Keratinocyte (primary cell): ENCODE data around the gene USP9X. TPM values are rescaled to one million over a fixed set of nuclear protein-coding genes. Genes with fewer than 3 reads are reported as not detected.
A peak's percentile ranks its signal among the peaks of the same experiment; 100 is the strongest.

ENCODE experiments used
- DNase-seq: peaks from one replicate; pipeline ENCODE4 v3.0.0-alpha.2; 2011; ENCODE audit warnings: low read depth, missing footprints, low spot score
- FAIRE-seq: peaks from 2 replicates; lab custom pipeline; 2011; peaks lifted over from hg19 to GRCh38; lab: Jason Lieb, UNC
- H2AFZ ChIP-seq: 2 replicates; pipeline ENCODE4 v1.6.0; 2012; ENCODE audit warnings: low read length, control low read depth, inconsistent platforms; ENCODE audit not compliant: control insufficient read depth
- H3K27ac ChIP-seq: 2 replicates; pipeline ENCODE4 v1.5.1; 2011; ENCODE audit warnings: low read length; ENCODE audit not compliant: control insufficient read depth, insufficient read depth
- H3K27me3 ChIP-seq: 3 replicates; pipeline ENCODE4 v1.6.0; 2011; ENCODE audit warnings: low read length; ENCODE audit not compliant: control insufficient read depth, insufficient read depth; ENCODE audit errors: extremely low read depth
- H3K36me3 ChIP-seq, 2 experiments: 2 replicates in 1 of 2; 3 replicates in 1 of 2; pipeline ENCODE4 v1.5.1; 2011; ENCODE audit warnings: low read length in 2 of 2, mild to moderate bottlenecking in 1 of 2; ENCODE audit not compliant: control insufficient read depth in 2 of 2, insufficient read depth in 2 of 2; ENCODE audit errors: extremely low read depth in 1 of 2
- H3K4me1 ChIP-seq: 3 replicates; pipeline ENCODE4 v1.5.1; 2011; ENCODE audit warnings: low read length; ENCODE audit not compliant: control insufficient read depth, insufficient read depth; ENCODE audit errors: extremely low read depth
- H3K4me2 ChIP-seq: 3 replicates; pipeline ENCODE4 v1.6.0; 2011; ENCODE audit warnings: low read depth, low read length; ENCODE audit not compliant: control insufficient read depth, insufficient read depth; ENCODE audit errors: extremely low read depth
- H3K4me3 ChIP-seq, 3 experiments: fragments of 200-600 bp in 1 of 3; sonication (generic) in 1 of 3; 2 replicates in 2 of 3; 3 replicates in 1 of 3; pipeline ENCODE4 v1.5.1; 2011 to 2016; ENCODE audit warnings: low read length in 3 of 3, mild to moderate bottlenecking in 3 of 3, control low read depth in 2 of 3, inconsistent platforms in 1 of 3, low read depth in 1 of 3, mixed read lengths in 1 of 3, mixed run types in 1 of 3, moderate library complexity in 1 of 3; ENCODE audit not compliant: control insufficient read depth in 2 of 3, insufficient read depth in 2 of 3; ENCODE audit errors: extremely low read depth in 1 of 3
- H3K79me2 ChIP-seq: 2 replicates; pipeline ENCODE4 v1.6.0; 2012; ENCODE audit warnings: low read length; ENCODE audit not compliant: control insufficient read depth, insufficient read depth
- H3K9ac ChIP-seq: 3 replicates; pipeline ENCODE4 v1.6.0; 2011; ENCODE audit warnings: low read length; ENCODE audit not compliant: control insufficient read depth, insufficient read depth; ENCODE audit errors: extremely low read depth
- H3K9me1 ChIP-seq: 3 replicates; pipeline ENCODE4 v1.6.0; 2011; ENCODE audit warnings: low read length; ENCODE audit not compliant: control insufficient read depth, insufficient read depth; ENCODE audit errors: extremely low read depth
- H3K9me3 ChIP-seq: 2 replicates; pipeline ENCODE4 v1.5.1; 2012; ENCODE audit warnings: low read depth, low read length; ENCODE audit not compliant: control insufficient read depth
- H4K20me1 ChIP-seq: 3 replicates; pipeline ENCODE4 v1.6.0; 2011; ENCODE audit warnings: low read length; ENCODE audit not compliant: control insufficient read depth, insufficient read depth; ENCODE audit errors: extremely low read depth
- CTCF ChIP-seq, 3 experiments: IDR thresholded peaks in 1 of 3; conservative IDR thresholded peaks in 1 of 3; optimal IDR thresholded peaks in 1 of 3; 2 replicates in 2 of 3; 3 replicates in 1 of 3; pipeline versions ENCODE3 to v1.5.1; 2011; ENCODE audit warnings: low read length in 3 of 3, mild to moderate bottlenecking in 3 of 3, moderate library complexity in 2 of 3, control low read depth in 1 of 3, inconsistent platforms in 1 of 3; ENCODE audit not compliant: insufficient read depth in 2 of 3; ENCODE audit errors: extremely low read depth in 1 of 3
- EZH2 ChIP-seq: IDR thresholded peaks from one replicate; pipeline ENCODE4 v1.6.1; 2012; ENCODE audit warnings: inconsistent platforms, mild to moderate bottlenecking, low read length, moderate library complexity
- dilution Hi-C: fragments of 300-500 bp; cut with MboI; formaldehyde crosslinking; loops from one replicate; pipeline ENCODE4 v1.7.0; 2020; ENCODE audit warnings: low sequenced_read_pairs; ENCODE audit not compliant: extremely low pct_ligation_motif_present
- polyA plus RNA-seq, 5 experiments: library from polyadenylated mRNA; depleted of rRNA in 3 of 5; stranded (reverse) in 3 of 5; stranded (forward) in 1 of 5; unstranded in 1 of 5; fragments of >200 nt; gene quantifications; 1 replicate in 1 of 5; 2 replicates in 3 of 5; 3 replicates in 1 of 5; pipeline versions ENCODE4 v1.2.1 to v1.2.3, GENCODE V29; 2011 to 2012; ENCODE audit warnings: missing spikeins in 2 of 5, low read depth in 1 of 5, low replicate concordance in 1 of 5

The USP9X gene
- polyA plus RNA-seq, 1 donor (not counting 4 experiments of a cell fraction or from before 2014, with no cell fraction given) = 44.8 TPM

- Histone ChIP-seq H3K27ac (peak overlapping the region; percentile 10), H3K9me1 (peaks cover 3% of the 10 kb centered on the region), H3K9me3 (no peaks in the 10 kb centered on the region), H3K4me1 (peaks cover 6% of the 10 kb centered on the region), H3K79me2 (peaks cover 88% of the 10 kb centered on the region), H3K4me2 (no peak overlapping the region), H3K9ac (no peak overlapping the region), H2AFZ (no peak overlapping the region), H4K20me1 (peaks cover 33% of the 10 kb centered on the region), H3K36me3 (peaks cover 0 to 2% of the 10 kb centered on the region in 2 experiments), H3K4me3 (no peak overlapping the region), H3K27me3 (no peaks in the 10 kb centered on the region)
- no peak for TF ChIP-seq EZH2
- no peak for TF ChIP-seq CTCF (optimal IDR thresholded peaks at IDR 0.05 in 1 of 3, IDR thresholded peaks at IDR 0.05 in 1 of 3, conservative IDR thresholded peaks at IDR 0.05 in 1 of 3; ENCODE audit: extremely low read depth in 1 of 3, insufficient read depth in 2 of 3, low read length in 3 of 3)
- no peak for FAIRE-seq
- dilution Hi-C loops = no loop called here
- no peak for DNase-seq
Observed at GRCh38 chrX:41108463-41109205, 23.4 kb downstream of the USP9X start.

- Histone ChIP-seq H3K27ac (no peak overlapping the region), H3K36me3 (no peaks in the 10 kb centered on the region), H3K9me1 (peaks cover 3% of the 10 kb centered on the region), H3K4me1 (peaks cover 6% of the 10 kb centered on the region), H3K4me3 (no peak overlapping the region), H4K20me1 (peaks cover 37% of the 10 kb centered on the region), H3K4me2 (no peak overlapping the region), H3K9me3 (no peaks in the 10 kb centered on the region), H3K9ac (no peak overlapping the region), H3K79me2 (peaks cover 83% of the 10 kb centered on the region), H3K27me3 (no peaks in the 10 kb centered on the region), H2AFZ (no peak overlapping the region)
- no peak for DNase-seq
- no peak for TF ChIP-seq EZH2
- no peak for TF ChIP-seq CTCF (optimal IDR thresholded peaks at IDR 0.05 in 1 of 3, IDR thresholded peaks at IDR 0.05 in 1 of 3, conservative IDR thresholded peaks at IDR 0.05 in 1 of 3; ENCODE audit: extremely low read depth in 1 of 3, insufficient read depth in 2 of 3, low read length in 3 of 3)
- dilution Hi-C loops = no loop called here
- FAIRE-seq = no peak
Observed at GRCh38 chrX:41110801-41111625, 25.8 kb downstream of the USP9X start.
